GM12878 (cell line): ENCODE data around the gene PKD1. TPM values are rescaled to one million over a fixed set of nuclear protein-coding genes. Genes with fewer than 3 reads are reported as not detected.

Experiments
- CBX3 ChIP-seq: fragments of 200-600 bp; sonication (generic); IDR thresholded peaks from 2 replicates; pipeline ENCODE4 v1.6.1; 2016; ENCODE audit warnings: low read depth, borderline replicate concordance
- CEBPB ChIP-seq, 2 experiments: fragments of 150-350 bp in 1 of 2; IDR thresholded peaks; 2 replicates each; pipeline ENCODE4 v1.6.1; 2012 to 2014; ENCODE audit warnings: low read depth in 2 of 2, low read length in 2 of 2, borderline replicate concordance in 1 of 2, inconsistent platforms in 1 of 2
- CHD1 ChIP-seq: IDR thresholded peaks from 2 replicates; pipeline ENCODE4 v1.6.1; 2012; ENCODE audit warnings: low read depth, low read length, improper control_type of control experiment
- EGR1 ChIP-seq, 2 experiments: IDR thresholded peaks; 1 replicate in 1 of 2; 2 replicates in 1 of 2; pipeline ENCODE4 v1.6.1; 2011 to 2012; ENCODE audit warnings: low read depth in 2 of 2, low read length in 2 of 2, borderline replicate concordance in 1 of 2, mild to moderate bottlenecking in 1 of 2, moderate library complexity in 1 of 2
- HDAC6 ChIP-seq: fragments of 200-600 bp; sonication (generic); IDR thresholded peaks from one replicate; pipeline ENCODE4 v1.8.0; 2017; ENCODE audit warnings: antibody characterized with exemption; ENCODE audit not compliant: unreplicated experiment
- KLF5 ChIP-seq: fragments of 450-650 bp; IDR thresholded peaks from 2 replicates; pipeline ENCODE4 v1.6.1; 2014; ENCODE audit warnings: mild to moderate bottlenecking; ENCODE audit not compliant: partially characterized antibody
- MYB ChIP-seq: fragments of 150-350 bp; IDR thresholded peaks from 2 replicates; pipeline ENCODE4 v1.6.1; 2014; ENCODE audit warnings: mild to moderate bottlenecking, low read depth, low read length, borderline replicate concordance
- MYC ChIP-seq: IDR thresholded peaks from 2 replicates; pipeline ENCODE4 v1.6.1; 2011; ENCODE audit warnings: mild to moderate bottlenecking, low read length, moderate library complexity, inconsistent platforms; ENCODE audit not compliant: insufficient read depth, insufficient replicate concordance, insufficient read length, severe bottlenecking
- RAD51 ChIP-seq: fragments of 450-650 bp; IDR thresholded peaks from 2 replicates; pipeline ENCODE4 v1.6.1; 2016; ENCODE audit warnings: moderate library complexity, mild to moderate bottlenecking, inconsistent platforms
- SMAD1 ChIP-seq: fragments of 450-650 bp; IDR thresholded peaks from 2 replicates; pipeline ENCODE4 v1.6.1; 2018; ENCODE audit warnings: mild to moderate bottlenecking, low read depth; ENCODE audit not compliant: partially characterized antibody
- SMC3 ChIP-seq: IDR thresholded peaks from 2 replicates; pipeline ENCODE4 v1.6.1; 2011; ENCODE audit warnings: low read length, improper control_type of control experiment, borderline replicate concordance
- SUPT20H ChIP-seq: IDR thresholded peaks from 2 replicates; pipeline ENCODE4 v1.6.1; 2011; ENCODE audit warnings: low read depth, mild to moderate bottlenecking, low read length, moderate library complexity, borderline replicate concordance; ENCODE audit not compliant: control insufficient read depth
- TAF1 ChIP-seq: IDR thresholded peaks from 2 replicates; pipeline ENCODE4 v1.6.1; 2011; ENCODE audit warnings: mild to moderate bottlenecking, low read depth, low read length, borderline replicate concordance
- TCF12 ChIP-seq: IDR thresholded peaks from 2 replicates; pipeline ENCODE4 v1.6.1; 2011; ENCODE audit warnings: low read depth, mild to moderate bottlenecking, low read length
- polyA plus RNA-seq, 11 experiments: library from polyadenylated mRNA; depleted of rRNA in 4 of 11; unstranded in 6 of 11; stranded (reverse) in 5 of 11; fragments of >200 nt; fragmentation: Nextera tagmentation in 4 of 11; fragmentation: Illumina TruSeq in 1 of 11; extraction: Ambion mirVana in 4 of 11; extraction: Trizol in 1 of 11; gene quantifications; 1 replicate in 1 of 11; 2 replicates in 10 of 11; pipeline versions ENCODE4 v1.2.1 to v1.2.3, GENCODE V29; 2011 to 2016; ENCODE audit warnings: inconsistent platforms in 2 of 11, missing spikeins in 2 of 11, low read depth in 1 of 11
- total RNA-seq, 4 experiments: library from RNA; depleted of rRNA in 3 of 4; stranded (reverse); fragments of >200 nt in 3 of 4; fragmentation: Illumina TruSeq in 1 of 4; extraction: Trizol in 1 of 4; gene quantifications; 2 replicates each; pipeline versions ENCODE4 v1.2.1 to v1.2.3, GENCODE V29; 2013 to 2021
- TF ChIP-seq, protein P1 (sequence below): IDR thresholded peaks from 2 replicates; pipeline ENCODE4 v1.6.1; 2011; ENCODE audit warnings: low read depth, low read length, improper control_type of control experiment, borderline replicate concordance
- TF ChIP-seq, protein P2 (sequence below): fragments of 150-350 bp; IDR thresholded peaks from 2 replicates; pipeline ENCODE4 v1.6.1; 2014; ENCODE audit warnings: mild to moderate bottlenecking, low read depth, low read length
- TF ChIP-seq, protein P3 (sequence below): fragments of 450-650 bp; formaldehyde crosslinking; IDR thresholded peaks from 2 replicates; pipeline ENCODE4 v1.4.0; 2020; ENCODE audit warnings: mild to moderate bottlenecking, moderate library complexity

Gene PKD1
- total and polyA plus RNA-seq, 10 of the 15 experiments (the other 5 are each of a cell fraction or from before 2014, with no cell fraction given), result 0.11 to 62.0 (median 6.1) TPM

DNA sequence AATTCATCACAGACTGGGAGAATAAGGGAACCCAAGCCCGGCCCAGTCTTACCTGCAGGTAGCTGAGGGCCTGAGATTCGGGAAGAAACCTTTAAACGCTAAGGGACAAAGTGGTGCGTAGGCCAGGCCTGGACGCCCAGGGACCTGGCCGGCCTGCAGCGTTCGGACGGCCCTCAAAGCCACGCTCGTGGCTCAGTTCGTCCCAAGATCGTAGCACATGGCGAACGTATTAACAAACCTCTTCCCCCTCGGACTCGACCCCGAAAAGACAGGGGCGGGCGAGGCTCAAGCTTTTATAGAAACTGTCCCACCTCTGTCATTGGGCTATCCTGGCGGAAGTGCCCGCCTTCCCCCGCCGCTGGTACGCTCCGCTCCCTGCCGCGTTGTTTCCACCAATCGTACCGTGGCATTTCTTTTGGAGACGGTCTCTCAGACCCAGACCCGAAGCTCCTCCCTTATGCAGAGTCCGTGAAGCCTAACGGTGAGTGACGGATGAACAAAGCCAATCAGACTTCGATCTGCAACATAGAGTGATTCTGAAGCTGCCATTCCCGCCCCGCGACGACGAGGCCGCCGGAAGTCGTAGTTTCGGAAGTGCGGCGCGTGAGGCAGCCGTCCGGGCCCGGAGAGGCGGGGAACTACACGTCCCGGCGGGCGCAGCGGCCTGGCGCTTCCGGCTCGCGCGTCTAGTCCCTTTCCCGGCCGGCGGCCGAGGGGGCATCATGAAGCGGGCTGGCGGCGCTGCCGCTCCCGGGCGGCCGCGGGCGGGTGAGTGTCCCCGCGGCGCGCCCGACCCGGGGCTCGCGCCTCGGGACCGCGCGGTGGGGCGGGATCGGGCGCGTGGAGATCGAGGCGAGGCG, 19.6 kb upstream of the PKD1 start, which contains the start of gene TRAF7 (continued):
- TF ChIP-seq KLF5 (no peak), MYC (peak; percentile 87), SUPT20H (no peak), MYB (peak; percentile 15; the same call in 1 of the 2 replicates), EGR1 (IDR thresholded peaks at IDR 0.05; ENCODE audit: borderline replicate concordance in 1 of 2, low read depth in 2 of 2, low read length in 2 of 2) (peak in 1 of 2 experiments; percentile 62; a peak in 2 of 3 replicates), CBX3 (no peak), RAD51 (no peak), CEBPB (IDR thresholded peaks at IDR 0.05; ENCODE audit: borderline replicate concordance in 1 of 2, low read depth in 2 of 2, low read length in 2 of 2) (no peak), SMAD1 (peak; percentile 91), HDAC6 (peak; percentile 98), TAF1 (peak; percentile 99), SMC3 (no peak), TCF12 (peak; percentile 81; the same call in 1 of the 2 replicates), CHD1 (0 out of 2 replicates have a peak, but pooled peaks have one; percentile 86)
- TF ChIP-seq, protein P1, sequence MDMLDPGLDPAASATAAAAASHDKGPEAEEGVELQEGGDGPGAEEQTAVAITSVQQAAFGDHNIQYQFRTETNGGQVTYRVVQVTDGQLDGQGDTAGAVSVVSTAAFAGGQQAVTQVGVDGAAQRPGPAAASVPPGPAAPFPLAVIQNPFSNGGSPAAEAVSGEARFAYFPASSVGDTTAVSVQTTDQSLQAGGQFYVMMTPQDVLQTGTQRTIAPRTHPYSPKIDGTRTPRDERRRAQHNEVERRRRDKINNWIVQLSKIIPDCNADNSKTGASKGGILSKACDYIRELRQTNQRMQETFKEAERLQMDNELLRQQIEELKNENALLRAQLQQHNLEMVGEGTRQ, result no peak
- TF ChIP-seq, protein P2, sequence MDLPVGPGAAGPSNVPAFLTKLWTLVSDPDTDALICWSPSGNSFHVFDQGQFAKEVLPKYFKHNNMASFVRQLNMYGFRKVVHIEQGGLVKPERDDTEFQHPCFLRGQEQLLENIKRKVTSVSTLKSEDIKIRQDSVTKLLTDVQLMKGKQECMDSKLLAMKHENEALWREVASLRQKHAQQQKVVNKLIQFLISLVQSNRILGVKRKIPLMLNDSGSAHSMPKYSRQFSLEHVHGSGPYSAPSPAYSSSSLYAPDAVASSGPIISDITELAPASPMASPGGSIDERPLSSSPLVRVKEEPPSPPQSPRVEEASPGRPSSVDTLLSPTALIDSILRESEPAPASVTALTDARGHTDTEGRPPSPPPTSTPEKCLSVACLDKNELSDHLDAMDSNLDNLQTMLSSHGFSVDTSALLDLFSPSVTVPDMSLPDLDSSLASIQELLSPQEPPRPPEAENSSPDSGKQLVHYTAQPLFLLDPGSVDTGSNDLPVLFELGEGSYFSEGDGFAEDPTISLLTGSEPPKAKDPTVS, result 0 out of 2 replicates have a peak, but pooled peaks have one; percentile 58
- TF ChIP-seq, protein P3, sequence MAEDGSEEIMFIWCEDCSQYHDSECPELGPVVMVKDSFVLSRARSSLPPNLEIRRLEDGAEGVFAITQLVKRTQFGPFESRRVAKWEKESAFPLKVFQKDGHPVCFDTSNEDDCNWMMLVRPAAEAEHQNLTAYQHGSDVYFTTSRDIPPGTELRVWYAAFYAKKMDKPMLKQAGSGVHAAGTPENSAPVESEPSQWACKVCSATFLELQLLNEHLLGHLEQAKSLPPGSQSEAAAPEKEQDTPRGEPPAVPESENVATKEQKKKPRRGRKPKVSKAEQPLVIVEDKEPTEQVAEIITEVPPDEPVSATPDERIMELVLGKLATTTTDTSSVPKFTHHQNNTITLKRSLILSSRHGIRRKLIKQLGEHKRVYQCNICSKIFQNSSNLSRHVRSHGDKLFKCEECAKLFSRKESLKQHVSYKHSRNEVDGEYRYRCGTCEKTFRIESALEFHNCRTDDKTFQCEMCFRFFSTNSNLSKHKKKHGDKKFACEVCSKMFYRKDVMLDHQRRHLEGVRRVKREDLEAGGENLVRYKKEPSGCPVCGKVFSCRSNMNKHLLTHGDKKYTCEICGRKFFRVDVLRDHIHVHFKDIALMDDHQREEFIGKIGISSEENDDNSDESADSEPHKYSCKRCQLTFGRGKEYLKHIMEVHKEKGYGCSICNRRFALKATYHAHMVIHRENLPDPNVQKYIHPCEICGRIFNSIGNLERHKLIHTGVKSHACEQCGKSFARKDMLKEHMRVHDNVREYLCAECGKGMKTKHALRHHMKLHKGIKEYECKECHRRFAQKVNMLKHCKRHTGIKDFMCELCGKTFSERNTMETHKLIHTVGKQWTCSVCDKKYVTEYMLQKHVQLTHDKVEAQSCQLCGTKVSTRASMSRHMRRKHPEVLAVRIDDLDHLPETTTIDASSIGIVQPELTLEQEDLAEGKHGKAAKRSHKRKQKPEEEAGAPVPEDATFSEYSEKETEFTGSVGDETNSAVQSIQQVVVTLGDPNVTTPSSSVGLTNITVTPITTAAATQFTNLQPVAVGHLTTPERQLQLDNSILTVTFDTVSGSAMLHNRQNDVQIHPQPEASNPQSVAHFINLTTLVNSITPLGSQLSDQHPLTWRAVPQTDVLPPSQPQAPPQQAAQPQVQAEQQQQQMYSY (CRISPR knock-in tag), result 0 out of 2 replicates have a peak, but pooled peaks have one; percentile 49
